Esophagus squamous epithelium (tissue), 4 donors: Measurements from ENCODE around the gene FOXE3.

Experiments
- CTCF ChIP-seq, 6 experiments: fragments of 450-650 bp in 4 of 6; fragments of 200-600 bp in 2 of 6; sonication (generic) in 2 of 6; IDR thresholded peaks; one replicate each; pipeline ENCODE4 v1.5.1; 2016 to 2019; ENCODE audit warnings: antibody characterized with exemption in 6 of 6, mild to moderate bottlenecking in 4 of 6, moderate library complexity in 4 of 6
- POLR2A ChIP-seq, 4 donors: fragments of 450-650 bp; IDR thresholded peaks; one replicate each; pipeline ENCODE4 v1.6.1; 2017; ENCODE audit warnings: antibody characterized with exemption in 4 of 4, mild to moderate bottlenecking in 4 of 4, moderate library complexity in 3 of 4

GRCh38 chr1:47448462-47449222 lies 32.6 kb downstream of the FOXE3 start:
- TF ChIP-seq CTCF (IDR thresholded peaks at IDR 0.05) (no peak), POLR2A (IDR thresholded peaks at IDR 0.05) (no peak)
